KMS-11 (cell line): ENCODE results near the gene CORO2B.

Source experiments
- H2AFZ ChIP-seq: fragments of 200-600 bp; sonication (generic); 2 replicates; pipeline ENCODE4 v1.6.1; 2016; ENCODE audit warnings: antibody characterized with exemption, mixed run types, low read depth
- H3K27ac ChIP-seq: fragments of 200-600 bp; sonication (generic); 2 replicates; pipeline ENCODE4 v1.6.1; 2016; ENCODE audit warnings: mild to moderate bottlenecking, mixed run types
- H3K27me3 ChIP-seq: fragments of 200-600 bp; sonication (generic); 2 replicates; pipeline ENCODE4 v1.6.1; 2017; ENCODE audit warnings: mild to moderate bottlenecking, low read depth, mixed run types, moderate library complexity; ENCODE audit not compliant: insufficient read depth
- H3K36me3 ChIP-seq: fragments of 200-600 bp; sonication (generic); 2 replicates; pipeline ENCODE4 v1.6.1; 2017; ENCODE audit warnings: mild to moderate bottlenecking, mixed run types; ENCODE audit not compliant: insufficient read depth
- H3K4me1 ChIP-seq: fragments of 200-600 bp; sonication (generic); 2 replicates; pipeline ENCODE4 v1.6.1; 2016; ENCODE audit warnings: mild to moderate bottlenecking, low read depth, mixed run types; ENCODE audit not compliant: poor library complexity, severe bottlenecking
- H3K4me2 ChIP-seq: fragments of 200-600 bp; sonication (generic); 2 replicates; pipeline ENCODE4 v1.7.0; 2016; ENCODE audit warnings: mild to moderate bottlenecking, mixed run types
- H3K4me3 ChIP-seq: fragments of 200-600 bp; sonication (generic); IDR thresholded peaks from 2 replicates; pipeline ENCODE4 v1.6.1; 2017; ENCODE audit warnings: low read depth, low read length, mixed read lengths; ENCODE audit not compliant: insufficient read depth
- H3K79me2 ChIP-seq: fragments of 200-600 bp; sonication (generic); 2 replicates; pipeline ENCODE4 v1.6.1; 2016; ENCODE audit warnings: low read depth, mixed run types; ENCODE audit not compliant: insufficient read depth
- H3K9ac ChIP-seq: fragments of 200-600 bp; sonication (generic); 2 replicates; pipeline ENCODE4 v1.6.1; 2016; ENCODE audit warnings: mild to moderate bottlenecking, mixed run types
- H4K20me1 ChIP-seq: fragments of 200-600 bp; sonication (generic); 2 replicates; pipeline ENCODE4 v1.6.1; 2016; ENCODE audit warnings: mild to moderate bottlenecking, mixed run types; ENCODE audit not compliant: insufficient read depth
- TF ChIP-seq, protein P1 (sequence below): fragments of 200-600 bp; sonication (generic); conservative IDR thresholded peaks from 2 replicates; pipeline ENCODE4 v1.6.1; 2017; ENCODE audit warnings: low read depth, mild to moderate bottlenecking, antibody characterized with exemption, low read length, moderate library complexity, mixed read lengths

Gene CORO2B

DNA sequence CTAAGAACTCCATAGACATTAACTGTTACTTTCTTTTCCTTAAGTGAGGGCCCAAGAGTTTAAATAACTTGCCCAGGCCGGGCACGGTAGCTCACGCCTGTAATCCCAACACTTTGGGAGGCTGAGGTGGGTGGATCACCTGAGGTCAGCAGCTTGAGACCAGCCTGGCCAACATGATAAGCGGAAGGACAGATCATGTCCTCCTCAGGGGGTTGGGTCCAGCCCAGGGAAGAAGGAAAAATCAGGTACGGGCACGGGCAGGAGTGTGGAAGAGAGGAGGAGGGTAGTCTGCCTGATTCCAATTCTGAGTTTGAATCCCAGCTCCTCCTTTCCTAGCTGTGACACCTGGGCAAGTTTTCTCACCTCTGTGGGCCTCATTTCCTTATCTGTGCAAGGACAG lies 123.1 kb downstream of the CORO2B start:
- Histone ChIP-seq H3K27me3 (no peaks in the 10 kb centered on the region), H3K36me3 (no peaks in the 10 kb centered on the region), H3K9ac (no peak overlapping the region), H3K4me1 (no peaks in the 10 kb centered on the region), H2AFZ (no peak overlapping the region), H3K4me2 (no peak overlapping the region), H3K4me3 (no peak overlapping the region), H3K27ac (no peak overlapping the region), H3K79me2 (no peaks in the 10 kb centered on the region), H4K20me1 (no peaks in the 10 kb centered on the region)
- TF ChIP-seq, protein P1, sequence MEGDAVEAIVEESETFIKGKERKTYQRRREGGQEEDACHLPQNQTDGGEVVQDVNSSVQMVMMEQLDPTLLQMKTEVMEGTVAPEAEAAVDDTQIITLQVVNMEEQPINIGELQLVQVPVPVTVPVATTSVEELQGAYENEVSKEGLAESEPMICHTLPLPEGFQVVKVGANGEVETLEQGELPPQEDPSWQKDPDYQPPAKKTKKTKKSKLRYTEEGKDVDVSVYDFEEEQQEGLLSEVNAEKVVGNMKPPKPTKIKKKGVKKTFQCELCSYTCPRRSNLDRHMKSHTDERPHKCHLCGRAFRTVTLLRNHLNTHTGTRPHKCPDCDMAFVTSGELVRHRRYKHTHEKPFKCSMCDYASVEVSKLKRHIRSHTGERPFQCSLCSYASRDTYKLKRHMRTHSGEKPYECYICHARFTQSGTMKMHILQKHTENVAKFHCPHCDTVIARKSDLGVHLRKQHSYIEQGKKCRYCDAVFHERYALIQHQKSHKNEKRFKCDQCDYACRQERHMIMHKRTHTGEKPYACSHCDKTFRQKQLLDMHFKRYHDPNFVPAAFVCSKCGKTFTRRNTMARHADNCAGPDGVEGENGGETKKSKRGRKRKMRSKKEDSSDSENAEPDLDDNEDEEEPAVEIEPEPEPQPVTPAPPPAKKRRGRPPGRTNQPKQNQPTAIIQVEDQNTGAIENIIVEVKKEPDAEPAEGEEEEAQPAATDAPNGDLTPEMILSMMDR, result no peak

DNA sequence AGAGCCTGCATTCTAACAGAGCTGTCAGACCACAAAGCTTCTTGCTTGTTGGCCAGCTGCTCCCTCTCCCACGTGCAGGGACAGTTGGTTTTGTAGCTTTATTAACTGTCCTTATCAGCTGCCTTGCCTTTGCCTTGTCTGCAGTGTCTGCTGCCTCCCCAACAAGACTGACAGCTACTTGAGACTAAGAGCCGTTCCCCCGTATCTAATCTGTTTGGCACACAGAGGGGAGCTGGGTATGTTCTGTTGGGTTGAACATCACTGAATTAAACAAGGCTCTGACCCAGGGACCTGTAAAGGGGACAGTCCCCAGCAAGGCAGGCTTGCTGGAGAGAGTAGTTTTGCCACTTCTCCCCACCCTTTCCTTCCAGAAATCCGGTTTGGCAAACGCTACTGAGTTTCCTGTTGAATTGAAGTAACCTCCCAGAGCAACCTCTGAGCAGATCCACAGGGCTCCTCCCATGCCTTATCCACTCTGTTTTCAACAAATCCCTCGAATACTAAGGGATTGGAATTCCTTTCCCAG lies 125.8 kb downstream of the CORO2B start:
- TF ChIP-seq, protein P1, result no peak
- H3K27me3 ChIP-seq, result no peaks in the 10 kb centered on the region
- no peak overlapping the region for H2AFZ ChIP-seq
- no peak overlapping the region for H3K27ac ChIP-seq
- H3K79me2 ChIP-seq, result no peaks in the 10 kb centered on the region
- no peaks in the 10 kb centered on the region for H4K20me1 ChIP-seq
- no peak overlapping the region for H3K9ac ChIP-seq
- no peaks in the 10 kb centered on the region for H3K4me1 ChIP-seq
- H3K4me2 ChIP-seq, result no peak overlapping the region
- no peak overlapping the region for H3K4me3 ChIP-seq
- no peaks in the 10 kb centered on the region for H3K36me3 ChIP-seq

DNA sequence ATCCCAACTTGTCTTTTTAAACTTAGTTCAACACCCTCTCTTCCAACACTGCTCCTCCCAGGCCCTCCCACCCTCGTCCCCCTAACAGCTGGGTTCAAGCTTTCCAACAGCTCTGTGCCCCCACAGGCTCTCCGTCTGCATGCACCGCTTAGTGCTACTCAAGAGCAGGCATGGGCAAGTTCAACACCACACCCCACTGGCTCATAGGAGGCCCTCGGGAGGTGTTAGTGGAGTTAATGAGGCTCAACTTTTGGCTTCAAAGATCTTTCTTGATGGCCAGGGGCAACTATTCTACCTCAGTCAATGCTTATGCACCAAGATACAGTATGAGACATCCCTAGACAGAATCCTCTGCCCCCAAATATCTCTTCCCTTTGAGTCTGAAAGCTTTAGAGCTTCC lies 127.5 kb downstream of the CORO2B start:
- Histone ChIP-seq H3K79me2 (no peaks in the 10 kb centered on the region), H3K27me3 (no peaks in the 10 kb centered on the region), H3K4me2 (no peak overlapping the region), H3K27ac (no peak overlapping the region), H2AFZ (no peak overlapping the region), H4K20me1 (no peaks in the 10 kb centered on the region), H3K4me3 (no peak overlapping the region), H3K9ac (no peak overlapping the region), H3K4me1 (no peaks in the 10 kb centered on the region), H3K36me3 (no peaks in the 10 kb centered on the region)
- TF ChIP-seq, protein P1, result no peak

DNA sequence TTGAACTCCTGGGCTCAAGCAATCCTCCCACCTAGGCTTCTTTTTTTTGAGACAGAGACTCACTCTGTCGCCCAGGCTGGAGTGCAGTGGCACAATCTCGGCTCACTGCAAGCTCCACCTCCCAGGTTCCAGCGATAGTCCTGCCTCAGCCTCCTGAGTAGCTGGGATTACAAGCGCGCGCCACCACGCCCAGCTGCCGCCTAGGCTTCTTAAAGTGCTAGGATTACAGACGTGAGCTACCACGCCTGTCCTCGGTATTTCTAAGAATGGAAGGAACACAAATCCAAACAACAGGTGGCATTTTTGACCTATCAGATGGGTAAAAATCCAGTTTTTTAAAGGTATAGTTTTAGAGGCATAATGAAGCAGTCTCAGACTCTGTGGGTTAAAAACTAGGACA lies 128.1 kb downstream of the CORO2B start:
- Histone ChIP-seq H4K20me1 (no peaks in the 10 kb centered on the region), H3K79me2 (no peaks in the 10 kb centered on the region), H3K36me3 (no peaks in the 10 kb centered on the region), H3K27ac (no peak overlapping the region), H3K4me1 (no peaks in the 10 kb centered on the region), H2AFZ (no peak overlapping the region), H3K27me3 (no peaks in the 10 kb centered on the region), H3K4me3 (no peak overlapping the region), H3K4me2 (no peak overlapping the region), H3K9ac (no peak overlapping the region)
- TF ChIP-seq, protein P1, result no peak
